GM23338 (cell line): ENCODE data around the gene AFF3. TPM values are rescaled to one million over a fixed set of nuclear protein-coding genes. Genes with fewer than 3 reads are reported as not detected.

Source experiments
- ATAC-seq: fragments of 200-7000 bp; cut with Tn5 transposase; 3 replicates; pipeline ENCODE4 v1.9.1; 2020
- DNase-seq: peaks from one replicate; pipeline ENCODE4 v3.0.0-alpha.2; 2015; ENCODE audit warnings: low spot score
- H2AFZ ChIP-seq: fragments of 200-600 bp; sonication (generic); 2 replicates; pipeline ENCODE4 v1.8.0; 2016; ENCODE audit warnings: antibody characterized with exemption, mild to moderate bottlenecking, moderate library complexity
- H3F3A ChIP-seq: fragments of 200-600 bp; sonication (generic); replicated peaks from 2 replicates; pipeline ENCODE4 v1.8.0; 2017; ENCODE audit warnings: antibody characterized with exemption, mixed run types, low read depth
- H3K27ac ChIP-seq: fragments of 200-600 bp; sonication (generic); 2 replicates; pipeline ENCODE4 v1.6.1; 2016; ENCODE audit warnings: low read depth
- H3K27me3 ChIP-seq: fragments of 200-600 bp; sonication (generic); 2 replicates; pipeline ENCODE4 v1.8.0; 2016; ENCODE audit warnings: mild to moderate bottlenecking, mixed run types, moderate library complexity; ENCODE audit not compliant: insufficient read depth
- H3K36me3 ChIP-seq: fragments of 200-600 bp; sonication (generic); 2 replicates; pipeline ENCODE4 v1.8.0; 2016; ENCODE audit warnings: mild to moderate bottlenecking; ENCODE audit not compliant: insufficient read depth
- H3K4me1 ChIP-seq: fragments of 200-600 bp; sonication (generic); 2 replicates; pipeline ENCODE4 v1.8.0; 2016; ENCODE audit warnings: mild to moderate bottlenecking, moderate library complexity; ENCODE audit not compliant: insufficient read depth
- H3K4me2 ChIP-seq: fragments of 200-600 bp; sonication (generic); 2 replicates; pipeline ENCODE4 v1.7.1; 2017; ENCODE audit warnings: mixed run types
- H3K4me3 ChIP-seq: fragments of 200-600 bp; sonication (generic); 2 replicates; pipeline ENCODE4 v1.6.1; 2016; ENCODE audit warnings: mixed run types
- H3K79me2 ChIP-seq: fragments of 200-600 bp; sonication (generic); replicated peaks from 2 replicates; pipeline ENCODE4 v1.8.0; 2017; ENCODE audit warnings: mild to moderate bottlenecking; ENCODE audit not compliant: insufficient read depth
- H3K9me2 ChIP-seq: fragments of 200-600 bp; sonication (generic); 2 replicates; pipeline ENCODE4 v1.8.0; 2017; ENCODE audit not compliant: insufficient read depth
- H4K20me1 ChIP-seq: fragments of 200-600 bp; sonication (generic); replicated peaks from 2 replicates; pipeline ENCODE4 v1.8.0; 2017; ENCODE audit warnings: mild to moderate bottlenecking; ENCODE audit not compliant: insufficient read depth
- H3K27ac Mint-ChIP-seq: 2 replicates; pipeline ENCODE4 v1.8.0; 2020; ENCODE audit warnings: inconsistent platforms, mild to moderate bottlenecking, moderate library complexity, mixed read lengths
- H3K27me3 Mint-ChIP-seq: 3 replicates; pipeline ENCODE4 v1.8.0; 2022; ENCODE audit warnings: low read depth, mild to moderate bottlenecking, moderate library complexity, mixed read lengths, inconsistent platforms; ENCODE audit not compliant: insufficient read depth, poor library complexity
- H3K36me3 Mint-ChIP-seq: 3 replicates; pipeline ENCODE4 v1.8.0; 2021; ENCODE audit warnings: low read depth, mild to moderate bottlenecking, inconsistent platforms, moderate library complexity, mixed read lengths
- H3K4me1 Mint-ChIP-seq: 3 replicates; pipeline ENCODE4 v1.8.0; 2020; ENCODE audit warnings: mild to moderate bottlenecking, inconsistent platforms, mixed read lengths
- H3K4me3 Mint-ChIP-seq: 3 replicates; pipeline ENCODE4 v1.8.0; 2021; ENCODE audit warnings: moderate library complexity, mild to moderate bottlenecking, inconsistent platforms, mixed read lengths
- H3K9me3 Mint-ChIP-seq: 3 replicates; pipeline ENCODE4 v1.8.0; 2020; ENCODE audit warnings: moderate library complexity, mild to moderate bottlenecking, inconsistent platforms, mixed read lengths
- CREB1 ChIP-seq: fragments of 250-450 bp; sonication (Bioruptor Pico); IDR thresholded peaks from 2 replicates; pipeline ENCODE4 v1.5.0; 2020; ENCODE audit warnings: low read depth, mild to moderate bottlenecking, moderate library complexity
- CTCF ChIP-seq, 2 experiments: fragments of 200-600 bp in 1 of 2; sonication (generic) in 1 of 2; conservative IDR thresholded peaks; 2 replicates each; pipeline versions ENCODE4 v1.5.1 to v1.6.1; 2016 to 2017; ENCODE audit warnings: antibody characterized with exemption in 2 of 2, low read depth in 2 of 2, mild to moderate bottlenecking in 2 of 2, moderate library complexity in 1 of 2
- ETS1 ChIP-seq: IDR thresholded peaks from 2 replicates; pipeline ENCODE4 v1.6.1; 2016; ENCODE audit warnings: antibody characterized with exemption
- EZH2 ChIP-seq: fragments of 200-600 bp; sonication (generic); IDR thresholded peaks from one replicate; pipeline ENCODE4 v1.8.0; 2017; ENCODE audit warnings: antibody characterized with exemption, mild to moderate bottlenecking, low read depth; ENCODE audit not compliant: unreplicated experiment
- EZH2phosphoT487 ChIP-seq: fragments of 200-600 bp; sonication (generic); IDR thresholded peaks from one replicate; pipeline ENCODE4 v1.8.1; 2018; ENCODE audit warnings: antibody characterized with exemption; ENCODE audit not compliant: unreplicated experiment
- JUNB ChIP-seq: IDR thresholded peaks from one replicate; pipeline ENCODE4 v1.6.1; 2016; ENCODE audit warnings: antibody characterized with exemption; ENCODE audit not compliant: unreplicated experiment
- NANOG ChIP-seq: IDR thresholded peaks from 2 replicates; pipeline ENCODE4 v1.6.1; 2016; ENCODE audit warnings: antibody characterized with exemption, borderline replicate concordance
- POLR2AphosphoS5 ChIP-seq: IDR thresholded peaks from 2 replicates; pipeline ENCODE4 v1.6.1; 2016; ENCODE audit warnings: antibody characterized with exemption, low read depth
- REST ChIP-seq: IDR thresholded peaks from one replicate; pipeline ENCODE4 v1.6.1; 2018; ENCODE audit warnings: antibody characterized with exemption; ENCODE audit not compliant: unreplicated experiment
- STAT1 ChIP-seq: IDR thresholded peaks from one replicate; pipeline ENCODE4 v1.6.1; 2016; ENCODE audit warnings: antibody characterized with exemption; ENCODE audit not compliant: unreplicated experiment
- ZNF114 ChIP-seq: fragments of 250-450 bp; sonication (Bioruptor Pico); IDR thresholded peaks from 2 replicates; pipeline ENCODE4 v1.5.0; 2020; ENCODE audit warnings: mild to moderate bottlenecking, moderate library complexity
- ZNF331 ChIP-seq: fragments of 250-450 bp; sonication (Bioruptor Pico); IDR thresholded peaks from 2 replicates; pipeline ENCODE4 v1.5.0; 2020; ENCODE audit warnings: low read depth, mild to moderate bottlenecking, moderate library complexity
- ZNF462 ChIP-seq: fragments of 250-450 bp; sonication (Bioruptor Pico); IDR thresholded peaks from 2 replicates; pipeline ENCODE4 v1.5.0; 2020; ENCODE audit warnings: mild to moderate bottlenecking, moderate library complexity
- polyA plus RNA-seq: library from polyadenylated mRNA; unstranded; fragments of >200 nt; fragmentation: Nextera tagmentation; extraction: Ambion mirVana; gene quantifications from 2 replicates; pipeline ENCODE4 v1.2.1, GENCODE V29; 2016
- total RNA-seq: library from RNA; depleted of rRNA; stranded (reverse); fragments of >200 nt; shearing (Covaris generic); gene quantifications from 2 replicates; pipeline ENCODE4 v1.2.3, GENCODE V29; 2014

AFF3 gene
- total and polyA plus RNA-seq, 2 experiments from 2014 or later: 0.73 to 1.4 TPM

- TF ChIP-seq ZNF462 (CRISPR knock-in tag) (no peak), JUNB (no peak), NANOG (no peak), STAT1 (no peak), CREB1 (CRISPR knock-in tag) (no peak), POLR2AphosphoS5 (no peak), REST (no peak), CTCF (conservative IDR thresholded peaks at IDR 0.05; ENCODE audit: low read depth in 2 of 2) (no peak), ETS1 (no peak), ZNF114 (no peak), EZH2phosphoT487 (no peak), EZH2 (no peak), ZNF331 (CRISPR knock-in tag) (no peak)
- no peak for ATAC-seq
- Histone ChIP-seq H3K79me2 (no peaks in the 10 kb centered on the region), H4K20me1 (no peaks in the 10 kb centered on the region), H3K27me3 (peaks cover 44% of the 10 kb centered on the region), H3K4me2 (no peak overlapping the region), H3K9me2 (no peaks in the 10 kb centered on the region), H3K36me3 (no peaks in the 10 kb centered on the region), H3K27ac (no peak overlapping the region), H2AFZ (no peak overlapping the region), H3K4me3 (no peak overlapping the region), H3F3A (no peaks in the 10 kb centered on the region), H3K4me1 (no peaks in the 10 kb centered on the region)
- no peak overlapping the region for H3K27ac Mint-ChIP-seq
- no peak overlapping the region for H3K4me3 Mint-ChIP-seq
- no peaks in the 10 kb centered on the region for H3K36me3 Mint-ChIP-seq
- H3K4me1 Mint-ChIP-seq: no peaks in the 10 kb centered on the region
- DNase-seq: no peak
- peaks cover 33% of the 10 kb centered on the region for H3K27me3 Mint-ChIP-seq
- no peaks in the 10 kb centered on the region for H3K9me3 Mint-ChIP-seq
Measured at GRCh38 chr2:100124761-100125160, 17.6 kb downstream of the AFF3 start.
